ENCODE data around the gene PLOD1.
A peak's percentile ranks its signal among the peaks of the same experiment; 100 is the strongest.

The PLOD1 gene

GRCh38 chr1:11984576-11984975 is 50.1 kb downstream of the PLOD1 start:
- H3K4me3 ChIP-seq (ENCODE audit: low read depth, low read length): no peak overlapping the region
- TF ChIP-seq CTCF (IDR thresholded peaks at IDR 0.05; ENCODE audit: insufficient read depth, low read length, missing control alignments): no peak
- ChIA-PET POLR2A (interaction anchor here (1.3 to 6.2 kb wide), 2 partner anchors 34 to 76 kb away, joined by 3 to 46 read pairs; partner anchors contain the start of gene MIIP), CTCF (interaction anchor here (4.4 kb wide), 1 partner anchor 16 kb away, joined by 25 read pairs; no protein-coding TSS in a partner anchor)
- no peak for DNase-seq (ENCODE audit: low read depth, low spot score)

GRCh38 chr1:11985171-11985570 is 50.7 kb downstream of the PLOD1 start:
- CTCF ChIA-PET: interaction anchor here (4.4 kb wide), 1 partner anchor 15 kb away, joined by 25 read pairs; no protein-coding TSS in a partner anchor
- H3K4me3 ChIP-seq (ENCODE audit: low read depth, low read length): no peak overlapping the region
- no peak for TF ChIP-seq CTCF (IDR thresholded peaks at IDR 0.05; ENCODE audit: insufficient read depth, low read length, missing control alignments)
- POLR2A ChIA-PET: interaction anchor here (1.1 to 6.2 kb wide), 2 partner anchors 76 kb away, joined by 5 to 46 read pairs; no protein-coding TSS in a partner anchor
- no peak for DNase-seq (ENCODE audit: low read depth, low spot score)

- POLR2A ChIA-PET: interaction anchor here (1.1 kb wide), 1 partner anchor 77 kb away, joined by 5 read pairs; no protein-coding TSS in a partner anchor
- no peak overlapping the region for H3K4me3 ChIP-seq (ENCODE audit: low read depth, low read length)
- no peak for TF ChIP-seq CTCF (IDR thresholded peaks at IDR 0.05; ENCODE audit: insufficient read depth, low read length, missing control alignments)
- DNase-seq (ENCODE audit: low read depth, low spot score): peak; percentile 70
- CTCF ChIA-PET: interaction anchor here (4.4 kb wide), 1 partner anchor 15 kb away, joined by 25 read pairs; no protein-coding TSS in a partner anchor
Measured at GRCh38 chr1:11985851-11986250, 51.3 kb downstream of the PLOD1 start.

- POLR2A ChIA-PET: no interaction called here
- CTCF ChIA-PET: no interaction called here
- no peak overlapping the region for H3K4me3 ChIP-seq (ENCODE audit: low read depth, low read length)
- DNase-seq (ENCODE audit: low read depth, low spot score): no peak
- no peak for TF ChIP-seq CTCF (IDR thresholded peaks at IDR 0.05; ENCODE audit: insufficient read depth, low read length, missing control alignments)
Measured at GRCh38 chr1:11989669-11990068, 55.2 kb downstream of the PLOD1 start.

GRCh38 chr1:11990303-11991032 is 56.0 kb downstream of the PLOD1 start:
- TF ChIP-seq CTCF (IDR thresholded peaks at IDR 0.05; ENCODE audit: insufficient read depth, low read length, missing control alignments): no peak
- ChIA-PET CTCF (interaction anchor here (2.9 kb wide), 1 partner anchor 14 kb away, joined by 8 read pairs; no protein-coding TSS in a partner anchor), POLR2A (no interaction called here)
- no peak for DNase-seq (ENCODE audit: low read depth, low spot score)
- no peak overlapping the region for H3K4me3 ChIP-seq (ENCODE audit: low read depth, low read length)

- H3K4me3 ChIP-seq (ENCODE audit: low read depth, low read length): no peak overlapping the region
- ChIA-PET CTCF (interaction anchor here (0.6 to 2.9 kb wide), 3 partner anchors 12 to 124 kb away, joined by 3 to 8 read pairs (median 3); partner anchors contain the start of gene MFN2), POLR2A (interaction anchor here (0.5 kb wide), 1 partner anchor 8 kb away, joined by 3 read pairs; no protein-coding TSS in a partner anchor)
- DNase-seq (ENCODE audit: low read depth, low spot score): no peak
- no peak for TF ChIP-seq CTCF (IDR thresholded peaks at IDR 0.05; ENCODE audit: insufficient read depth, low read length, missing control alignments)
Measured at GRCh38 chr1:11991969-11992676, 57.6 kb downstream of the PLOD1 start.
